HS-5 (cell line): ENCODE measurements around the gene DNAJC22.

ENCODE experiments used
- DNase-seq: peaks from one replicate; pipeline ENCODE4 v3.0.0-alpha.2; 2012; ENCODE audit warnings: low read depth

The DNAJC22 gene

DNA sequence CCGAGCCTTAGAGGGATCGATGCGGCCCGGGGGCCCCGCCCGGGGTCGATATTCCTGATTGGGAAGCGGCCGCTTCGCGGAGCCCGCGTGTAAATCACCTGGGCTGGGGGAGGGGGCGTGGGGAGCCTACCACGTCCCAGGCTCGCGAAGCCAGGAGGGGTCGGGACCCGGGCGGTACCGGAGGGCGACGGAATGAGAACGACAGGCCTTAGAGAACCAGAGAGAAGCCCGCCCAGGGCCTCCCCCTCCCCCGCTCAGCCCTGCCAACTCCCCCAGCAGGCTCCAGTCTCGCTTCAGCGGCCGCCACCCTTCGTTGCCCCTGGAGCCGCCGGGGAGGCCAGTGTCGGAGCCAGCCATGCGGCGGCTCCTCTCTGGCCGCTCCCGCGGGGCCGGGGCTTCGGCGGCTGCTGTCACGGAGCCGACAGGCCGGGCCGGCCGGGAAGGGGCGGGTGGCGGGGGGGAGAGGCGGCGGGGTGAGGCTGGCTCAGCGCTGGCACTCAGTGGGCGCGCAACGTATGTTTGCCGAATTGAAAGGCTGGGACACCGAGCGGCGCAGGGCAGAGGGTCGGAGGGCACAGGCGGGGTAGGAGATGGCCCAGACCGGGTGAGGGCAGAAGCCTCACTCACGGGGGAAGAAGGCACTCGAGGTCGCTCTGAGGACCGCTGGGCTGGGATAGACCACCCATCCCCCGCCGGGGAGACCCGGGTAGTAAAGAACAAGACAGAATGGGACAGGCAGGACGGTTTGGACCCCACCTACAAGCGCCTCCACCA lies 1.4 kb upstream of the DNAJC22 start:
- DNase-seq = no peak

DNA sequence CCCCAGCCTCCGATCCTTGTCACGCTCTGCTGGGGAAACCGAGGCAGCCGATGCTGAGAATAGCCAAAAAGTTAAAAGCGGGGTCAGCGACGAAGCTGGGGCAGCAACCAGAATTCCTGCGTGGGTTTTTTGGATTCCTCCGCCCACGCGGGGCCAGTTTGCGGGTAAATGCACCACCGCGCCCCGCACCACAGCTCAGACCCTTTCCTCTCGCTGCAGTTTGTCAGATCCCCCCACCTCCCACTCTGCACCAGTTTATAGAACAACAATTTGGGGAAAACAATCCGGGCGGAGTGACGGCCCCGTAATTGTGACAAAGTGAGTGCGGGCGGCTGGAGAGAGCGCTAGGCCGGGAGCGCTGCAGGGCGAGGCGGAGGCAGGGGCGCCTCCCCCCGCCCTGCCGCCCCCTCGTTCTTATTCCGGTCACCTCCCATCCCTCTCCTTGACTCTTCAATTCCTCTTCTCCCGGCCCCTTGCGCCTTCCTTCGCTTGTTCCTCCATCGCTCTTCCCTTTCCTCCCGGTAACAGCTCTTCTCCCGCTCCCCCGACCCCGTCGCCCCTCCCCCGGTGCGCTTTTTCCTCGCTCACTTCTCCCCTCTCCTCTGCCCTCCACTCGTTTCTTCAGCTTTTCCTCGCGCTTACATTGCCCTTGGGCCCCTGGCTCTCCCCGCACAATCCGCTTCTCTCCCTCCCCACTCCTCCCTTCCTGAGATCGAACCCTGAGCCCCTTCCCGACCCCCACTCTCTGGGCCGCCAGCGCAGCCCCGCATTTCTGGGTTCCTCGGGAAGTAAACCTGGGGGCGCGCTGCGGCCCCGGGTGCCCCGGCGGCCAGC lies 646 bp upstream of the DNAJC22 start:
- DNase-seq = no peak

DNA sequence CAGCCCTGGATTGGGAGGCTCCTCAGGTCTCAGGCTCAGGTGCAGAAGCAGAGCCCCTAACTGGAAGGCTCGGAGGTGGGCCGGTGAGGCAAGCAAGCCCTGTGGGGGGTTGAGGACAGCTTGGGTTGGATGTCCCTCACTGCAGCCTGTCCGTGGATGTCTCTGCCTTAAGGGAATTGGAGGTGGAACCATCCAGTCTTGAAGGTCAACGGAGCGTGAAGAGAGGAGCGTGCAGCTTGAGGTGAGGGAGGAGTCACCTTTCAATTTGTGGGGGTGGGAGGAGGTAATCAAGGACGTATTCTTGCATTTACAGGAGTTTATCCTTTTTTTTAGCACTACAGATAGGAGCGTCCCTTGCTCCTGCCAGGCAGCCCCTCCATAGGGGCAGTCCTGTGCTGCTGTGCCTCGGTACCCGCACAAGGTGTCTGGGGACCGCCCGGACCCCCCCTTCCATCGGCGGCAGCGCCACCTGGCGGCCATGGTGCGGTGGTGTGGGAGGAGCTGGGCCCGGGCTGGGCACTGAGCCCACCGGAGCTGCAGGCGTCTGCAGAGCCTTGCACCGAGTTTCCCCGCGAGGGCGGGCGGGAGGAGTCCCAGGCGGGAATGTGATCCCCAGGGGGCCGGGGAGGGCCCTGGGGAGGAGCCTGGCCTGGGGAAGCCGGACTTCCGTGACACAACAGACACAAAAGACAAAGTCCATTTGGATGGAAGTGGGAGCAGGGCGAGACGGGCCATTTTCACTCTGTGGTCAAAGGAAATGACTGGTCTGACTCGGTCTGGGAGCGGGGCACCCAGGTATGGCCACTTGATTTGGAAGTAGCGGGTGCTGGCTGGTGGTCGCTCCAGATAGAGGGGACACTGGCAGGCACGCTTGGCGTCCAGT lies 864 bp downstream of the DNAJC22 start:
- no peak for DNase-seq

DNA sequence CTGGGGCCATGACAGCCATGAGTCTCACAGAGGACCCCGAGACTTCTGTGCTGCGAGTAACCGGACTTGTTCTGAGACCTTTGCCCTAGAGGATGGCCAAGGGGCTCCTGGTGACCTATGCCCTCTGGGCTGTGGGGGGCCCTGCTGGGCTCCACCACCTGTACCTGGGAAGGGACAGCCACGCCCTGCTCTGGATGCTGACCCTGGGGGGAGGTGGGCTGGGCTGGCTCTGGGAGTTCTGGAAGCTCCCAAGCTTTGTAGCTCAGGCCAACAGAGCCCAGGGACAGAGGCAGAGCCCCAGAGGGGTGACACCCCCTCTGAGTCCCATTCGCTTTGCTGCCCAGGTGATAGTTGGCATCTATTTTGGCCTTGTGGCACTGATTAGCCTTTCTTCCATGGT lies 2.1 kb downstream of the DNAJC22 start:
- DNase-seq = no peak

DNA sequence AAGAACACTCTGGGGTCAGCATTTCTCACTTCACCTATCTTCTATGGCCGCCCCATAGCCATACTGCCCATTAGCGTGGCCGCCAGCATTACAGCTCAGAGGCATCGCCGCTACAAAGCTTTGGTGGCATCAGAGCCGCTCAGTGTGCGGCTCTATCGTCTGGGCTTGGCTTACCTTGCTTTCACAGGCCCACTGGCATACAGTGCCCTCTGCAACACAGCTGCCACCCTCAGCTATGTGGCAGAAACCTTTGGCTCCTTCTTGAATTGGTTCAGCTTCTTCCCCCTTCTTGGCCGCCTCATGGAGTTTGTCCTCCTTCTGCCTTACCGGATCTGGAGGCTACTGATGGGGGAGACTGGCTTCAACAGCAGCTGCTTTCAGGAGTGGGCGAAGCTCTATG lies 2.6 kb downstream of the DNAJC22 start:
- no peak for DNase-seq

DNA sequence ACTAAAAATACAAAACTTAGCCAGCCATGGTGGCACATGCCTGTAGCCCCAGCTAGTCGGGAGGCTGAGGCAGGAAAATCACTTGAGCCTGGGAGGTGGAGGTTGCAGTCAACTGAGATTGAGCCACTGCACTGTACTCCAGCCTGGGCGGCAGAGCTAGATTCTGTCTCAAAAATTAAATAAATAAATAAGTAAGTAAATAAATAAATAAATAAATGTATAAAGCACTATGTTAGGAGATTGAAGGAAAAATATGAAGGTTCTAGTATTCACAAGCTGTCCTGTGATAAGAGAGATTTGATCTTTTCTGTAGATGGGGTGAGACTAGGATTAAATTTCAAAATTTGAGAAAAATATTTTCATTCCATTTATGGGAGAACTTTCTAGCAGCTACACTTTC lies 5.7 kb downstream of the DNAJC22 start:
- no peak for DNase-seq

DNA sequence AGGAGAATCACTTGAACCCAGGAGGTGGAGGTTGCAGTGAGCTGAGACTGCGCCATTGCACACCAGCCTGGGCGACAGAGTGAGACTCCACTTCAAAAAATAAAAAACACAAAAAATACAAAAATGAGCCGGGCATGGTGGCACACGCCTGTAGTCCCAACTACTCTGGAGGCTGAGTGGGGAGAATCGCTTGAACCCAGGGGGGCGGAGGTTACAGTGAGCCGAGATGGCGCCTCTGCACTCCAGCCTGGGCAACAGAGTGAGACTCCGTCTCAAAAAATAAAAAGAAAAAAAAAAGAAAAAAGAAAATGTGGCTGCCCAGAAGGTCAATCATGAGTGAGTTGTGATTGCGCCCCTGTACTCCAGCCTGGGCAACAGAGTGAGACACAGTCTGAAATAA lies 9.2 kb downstream of the DNAJC22 start:
- no peak for DNase-seq

DNA sequence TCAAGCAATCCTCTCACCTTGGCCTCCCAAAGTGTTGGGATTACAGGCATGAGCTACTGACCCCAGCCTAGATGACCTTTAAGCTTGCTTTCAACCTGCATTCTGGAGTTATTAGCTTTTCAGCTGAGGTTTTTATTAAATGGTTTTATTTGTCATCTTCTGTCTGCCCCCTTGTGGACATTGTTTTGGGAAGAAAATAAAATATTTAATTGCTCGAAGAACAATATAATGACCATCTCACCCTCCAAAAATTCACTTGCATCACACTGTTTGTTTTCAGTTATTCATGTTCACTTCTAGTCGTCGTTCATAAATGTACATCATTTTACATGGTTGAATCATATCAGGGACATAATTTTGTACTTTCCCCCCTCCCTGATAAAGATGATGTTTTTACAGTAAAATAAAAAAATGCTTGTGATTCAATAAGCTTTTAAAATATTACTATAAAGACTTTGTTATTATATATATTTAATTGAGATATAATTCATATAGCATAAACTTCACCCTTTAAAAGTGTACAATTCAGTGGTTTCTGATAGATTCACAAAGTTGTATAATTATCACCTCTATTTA lies 10.5 kb downstream of the DNAJC22 start:
- peak; percentile 68 for DNase-seq

DNA sequence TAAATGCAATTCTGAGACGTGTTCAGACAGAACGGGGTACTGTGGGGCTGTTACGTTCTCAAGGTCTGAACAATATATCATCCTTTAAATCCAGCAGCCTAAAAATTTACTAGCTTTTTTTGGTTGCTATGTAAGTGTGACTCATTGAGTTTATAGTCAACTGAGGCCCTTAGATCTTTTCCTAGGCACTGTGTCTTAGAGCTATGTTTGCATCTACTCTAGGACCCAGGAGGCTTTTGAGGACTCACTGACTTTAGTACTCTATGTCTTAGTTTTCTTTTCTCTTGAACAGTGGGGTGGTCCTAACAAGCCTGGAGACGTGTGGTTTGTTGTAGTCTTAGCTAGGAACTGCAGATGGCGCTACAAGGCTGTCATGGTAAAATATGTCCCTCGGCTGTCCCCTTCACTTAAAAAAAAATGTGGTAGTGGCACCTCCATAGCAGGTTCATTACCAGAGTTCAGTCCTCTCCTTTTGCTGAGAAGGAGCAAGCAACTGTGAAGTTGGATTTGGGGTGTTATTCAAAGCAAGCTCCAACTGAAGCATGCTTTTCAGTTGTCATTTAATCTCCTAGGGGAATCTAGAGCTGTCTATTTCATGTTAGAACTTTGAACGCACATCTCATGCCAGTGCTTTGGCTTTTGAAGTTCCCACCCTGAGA lies 11.9 kb downstream of the DNAJC22 start:
- no peak for DNase-seq

DNA sequence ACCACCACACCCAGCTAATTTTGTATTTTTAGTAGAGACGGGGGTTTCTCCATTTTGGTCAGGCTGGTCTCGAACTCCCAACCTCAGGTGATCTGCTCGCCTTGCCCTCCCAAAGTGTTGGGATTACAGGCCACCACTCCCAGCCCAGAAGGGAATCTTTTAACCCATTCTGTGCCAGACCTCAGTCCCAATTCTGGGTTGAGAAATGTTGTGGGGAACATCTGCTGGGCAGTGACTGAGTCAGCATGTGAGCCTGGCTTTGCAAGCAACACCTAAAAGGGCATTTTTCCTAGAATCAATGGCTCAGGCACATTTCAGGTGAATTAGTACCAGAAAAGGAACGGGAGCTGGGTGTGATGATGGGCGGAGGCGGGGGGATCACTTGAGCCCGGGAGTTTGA lies 13.0 kb downstream of the DNAJC22 start:
- DNase-seq = no peak

DNA sequence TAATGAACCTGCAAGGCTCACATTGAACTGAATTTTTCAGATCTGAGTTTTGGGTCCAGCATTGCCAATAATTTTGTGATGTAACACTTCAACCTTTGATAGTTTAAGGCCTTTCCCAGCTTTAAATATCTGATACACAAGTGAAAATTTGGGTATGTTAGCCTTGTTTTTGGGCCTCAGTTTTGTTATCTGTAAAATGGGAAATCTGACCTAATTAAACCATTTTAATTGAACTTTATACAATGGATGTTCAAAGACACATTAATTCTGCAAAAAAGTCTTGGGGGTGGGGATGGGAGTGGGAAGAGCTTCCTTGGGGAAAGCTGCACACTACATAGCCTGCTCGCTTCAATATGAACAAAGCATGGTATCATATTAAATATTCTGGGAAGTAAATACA lies 15.4 kb downstream of the DNAJC22 start:
- no peak for DNase-seq

DNA sequence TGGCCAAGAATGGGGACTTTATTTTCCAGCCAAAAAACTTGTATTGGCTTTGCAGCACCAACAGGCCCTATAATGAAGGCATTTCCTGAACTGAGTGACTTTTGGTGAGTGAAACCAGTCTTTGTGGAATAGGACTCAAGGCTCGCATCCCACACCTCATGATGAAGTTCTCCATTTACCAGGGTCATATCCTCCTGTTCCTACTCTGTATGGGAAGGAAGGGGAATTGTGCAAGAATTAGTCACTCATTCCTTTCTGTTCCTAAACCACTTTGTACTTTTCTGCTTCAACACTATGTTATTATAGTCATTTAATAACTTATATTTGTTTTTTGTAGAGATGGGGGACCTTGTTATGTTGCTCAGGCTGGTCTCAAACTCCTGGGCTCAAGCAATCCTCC lies 18.3 kb downstream of the DNAJC22 start:
- DNase-seq = peak; percentile 65

DNA sequence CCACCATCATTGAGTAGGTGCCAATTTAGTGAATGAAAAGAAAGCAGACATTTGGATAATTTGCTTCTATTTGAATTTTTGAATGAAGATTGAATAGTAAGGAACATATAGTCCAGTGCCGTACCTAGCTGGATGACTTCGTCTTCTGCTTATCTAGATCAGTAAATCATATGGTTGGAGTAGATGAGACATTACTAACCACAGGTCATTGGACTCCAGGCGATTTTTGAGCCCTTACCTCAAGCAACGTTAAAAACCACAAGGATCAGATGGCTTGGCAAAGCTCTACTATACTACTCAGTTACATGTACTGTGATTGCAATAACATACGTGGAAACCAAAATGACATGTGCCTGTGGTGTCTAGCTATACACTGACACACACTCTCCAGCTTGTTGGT lies 18.9 kb downstream of the DNAJC22 start:
- no peak for DNase-seq

DNA sequence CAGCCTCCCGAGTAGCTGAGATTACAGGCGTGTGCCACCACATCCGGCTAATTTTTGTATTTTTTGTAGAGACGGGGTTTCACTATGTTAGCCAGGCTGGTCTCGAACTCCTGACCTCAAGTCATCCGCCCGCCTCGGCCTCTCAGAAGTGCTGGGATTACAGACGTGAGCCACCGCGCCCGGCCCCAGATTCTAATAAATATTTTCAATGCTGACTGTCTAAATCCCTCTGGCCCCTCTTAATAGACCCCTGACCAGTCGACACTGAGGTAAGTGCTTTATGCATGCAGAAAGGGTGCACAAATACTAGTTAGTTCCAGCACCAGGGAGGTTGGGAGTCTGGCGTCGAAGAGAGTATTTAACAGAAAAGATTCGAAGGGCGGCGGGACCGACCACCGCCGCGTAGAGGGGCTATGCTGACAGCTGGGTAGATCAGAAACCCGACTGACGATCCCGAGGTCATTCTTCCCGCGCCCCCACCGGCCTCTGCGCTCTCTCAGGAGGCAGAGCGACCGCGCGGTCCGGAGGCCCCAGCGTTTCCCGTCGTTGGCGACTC lies 19.5 kb downstream of the DNAJC22 start:
- no peak for DNase-seq

DNA sequence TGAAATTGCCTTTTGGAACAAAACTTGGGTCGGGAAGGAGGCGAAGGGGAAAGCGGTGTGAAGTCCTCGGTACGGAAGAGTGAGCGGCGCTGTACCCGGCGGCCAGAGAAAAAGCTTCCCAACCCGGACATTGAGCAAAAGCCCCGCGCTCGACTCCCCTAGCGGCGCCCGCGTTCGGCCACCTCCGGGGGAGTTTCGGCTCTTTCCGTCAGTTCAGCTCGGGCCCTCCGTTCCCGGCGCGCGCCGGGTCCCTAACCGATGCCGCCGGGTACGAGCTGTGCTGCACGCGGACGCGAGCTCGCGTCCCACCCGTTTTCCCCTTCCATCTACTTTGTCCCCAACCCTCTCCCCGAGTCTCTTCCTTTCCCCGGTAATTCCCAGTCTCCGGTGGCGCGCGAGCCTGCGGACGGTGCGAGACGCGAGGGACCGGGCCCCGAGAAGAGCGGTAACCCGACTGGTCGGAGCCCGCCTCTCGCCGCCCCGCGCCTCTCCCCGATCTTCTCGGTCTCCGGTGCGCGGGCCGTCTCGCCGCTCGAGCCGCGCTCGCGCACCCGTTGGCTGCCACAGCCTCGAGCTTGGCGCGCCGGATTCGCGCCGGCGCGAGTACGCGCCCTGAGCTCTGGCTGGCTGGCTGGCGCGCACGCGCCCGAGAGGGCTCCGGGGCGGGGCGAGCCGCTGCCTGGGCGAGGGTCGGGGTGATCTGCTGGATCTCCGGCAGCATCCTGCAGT lies 20.1 kb downstream of the DNAJC22 start:
- peak; percentile 71 for DNase-seq

DNA sequence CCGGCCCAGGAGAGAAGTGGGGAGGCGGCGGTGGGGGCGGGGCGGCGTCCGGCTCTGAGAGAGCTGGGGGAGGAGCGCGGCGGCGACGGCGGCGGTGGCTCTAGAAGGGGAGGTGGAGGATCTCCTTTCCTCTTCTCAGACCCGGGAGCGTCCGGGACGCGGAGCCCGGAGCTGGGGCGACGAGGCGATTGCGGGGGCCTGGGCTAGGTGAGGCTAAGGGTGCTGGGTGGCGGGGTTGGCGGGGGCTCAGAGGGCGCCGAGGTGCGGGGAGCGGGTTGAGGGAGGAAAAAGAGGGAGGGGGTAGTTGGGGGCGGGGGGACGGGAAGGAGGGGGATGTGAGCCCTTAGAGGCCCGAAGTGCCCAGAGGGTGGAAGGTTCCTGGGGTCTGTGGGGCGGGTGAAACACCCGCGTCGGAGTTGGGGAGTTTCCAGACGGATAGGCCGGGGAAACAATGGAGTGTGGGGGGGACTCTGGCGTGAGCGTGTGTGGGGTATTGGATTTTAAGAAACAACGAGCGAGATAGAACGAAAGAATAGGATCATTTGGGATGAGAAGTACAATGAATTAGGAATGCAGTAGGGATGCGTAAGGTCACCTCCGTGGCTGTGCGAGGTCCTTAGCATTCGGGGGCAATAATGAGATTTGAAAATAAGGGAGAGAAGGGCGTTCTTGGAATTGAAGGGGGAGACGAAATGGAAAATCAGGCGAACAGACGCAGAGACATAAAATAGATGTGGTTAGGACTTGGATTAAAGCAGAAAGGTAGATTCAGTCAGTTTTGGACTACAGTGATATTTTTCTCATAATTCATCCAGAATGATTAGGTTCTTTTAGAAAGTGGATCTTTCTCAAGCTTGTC lies 20.9 kb downstream of the DNAJC22 start, which contains the start of gene SPATS2:
TSS of gene SPATS2 (plus strand) at position 82 of the 859 bp plus-strand sequence. CDS start 93,551 bp downstream, outside the sequence.
- no peak for DNase-seq

DNA sequence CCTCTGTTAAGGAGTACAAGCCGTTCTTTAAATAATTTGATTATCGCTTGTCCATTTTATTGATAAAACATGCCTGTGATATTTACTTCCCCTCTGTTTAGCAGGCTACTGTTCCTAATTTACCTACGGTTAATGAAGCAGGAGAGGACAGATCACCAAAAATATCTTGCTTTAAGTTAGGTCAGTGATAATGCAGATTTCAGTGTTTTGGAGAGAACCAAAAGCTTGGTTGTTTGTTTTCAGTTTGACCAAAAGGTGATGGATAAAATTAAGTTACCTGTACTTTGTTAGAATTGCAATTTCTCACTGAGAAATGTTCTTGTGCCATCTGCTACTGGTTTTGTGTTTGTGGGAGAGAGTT lies 21.5 kb downstream of the DNAJC22 start:
- no peak for DNase-seq

DNA sequence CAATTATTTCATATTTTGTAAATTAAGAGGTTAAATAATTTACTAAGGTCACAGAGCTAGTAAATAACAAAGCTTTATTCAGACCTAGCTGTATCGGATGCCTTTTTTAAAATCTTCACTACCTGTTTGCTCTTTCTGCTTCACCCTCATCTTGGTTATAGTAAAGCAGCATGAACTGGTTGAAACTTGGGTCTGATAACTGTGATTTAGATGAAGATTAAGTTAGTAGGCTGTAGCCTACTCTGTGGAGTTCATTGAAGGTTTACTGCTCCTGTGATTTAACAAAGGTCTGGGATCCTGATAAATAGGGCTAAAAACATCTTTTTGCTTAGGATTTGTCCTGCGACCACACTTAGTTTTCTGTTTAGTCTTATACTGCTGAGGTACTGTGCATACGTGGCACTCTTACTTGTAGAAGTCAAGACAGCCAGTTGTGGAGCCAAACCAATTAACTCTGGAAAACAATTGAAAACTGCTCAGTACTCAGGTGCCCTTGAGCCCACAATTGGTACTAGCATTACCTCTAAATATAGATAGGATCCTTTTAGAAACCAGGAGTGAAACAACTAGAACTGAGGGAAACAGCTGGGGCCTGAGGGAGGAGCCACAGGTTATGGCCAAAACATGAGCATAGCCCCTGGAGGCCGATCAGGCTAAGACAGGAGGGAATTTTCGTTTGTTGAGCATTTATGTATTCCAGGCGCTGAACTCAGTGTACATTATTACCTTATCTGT lies 22.9 kb downstream of the DNAJC22 start:
- DNase-seq = no peak

DNA sequence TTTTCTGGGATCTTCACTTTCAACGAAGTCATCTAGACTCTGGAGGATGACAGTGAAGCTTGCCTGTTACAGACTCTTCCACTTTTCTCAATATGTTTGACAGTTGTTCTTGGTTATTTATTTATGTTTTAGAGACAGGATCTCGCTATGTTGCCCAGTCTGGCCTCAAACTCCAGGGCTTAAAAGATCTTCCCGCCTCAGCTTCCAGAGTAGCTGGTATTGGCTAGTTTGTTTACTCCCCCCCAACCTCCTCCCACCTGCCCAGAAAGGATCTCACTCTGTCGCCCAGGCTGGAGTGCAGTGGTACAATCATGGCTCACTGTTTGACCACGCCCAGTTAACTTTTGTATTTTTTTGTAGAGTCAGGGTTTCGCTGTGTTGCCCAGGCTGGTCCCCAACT lies 23.9 kb downstream of the DNAJC22 start:
- DNase-seq = no peak
